GM12875 (cell line): ENCODE measurements around the gene FAM53B.

Source experiments
- H3K4me3 ChIP-seq: one replicate; pipeline ENCODE4 v1.5.1; 2011; ENCODE audit warnings: low read depth, low read length, control low read depth
- CTCF ChIP-seq: IDR thresholded peaks from 2 replicates; pipeline ENCODE4 v1.5.1; 2011; ENCODE audit warnings: low read depth, mild to moderate bottlenecking, control low read depth, inconsistent platforms, low read length, moderate library complexity, borderline replicate concordance; ENCODE audit not compliant: insufficient read depth

FAM53B gene

GRCh38 chr10:124680675-124681074 lies 63.5 kb downstream of the FAM53B start:
- TF ChIP-seq CTCF: no peak
- no peak overlapping the region for H3K4me3 ChIP-seq

- no peak overlapping the region for H3K4me3 ChIP-seq
- no peak for TF ChIP-seq CTCF
Measured at GRCh38 chr10:124679401-124679800, 64.8 kb downstream of the FAM53B start.

- no peak for TF ChIP-seq CTCF
- no peak overlapping the region for H3K4me3 ChIP-seq
Measured at GRCh38 chr10:124678557-124679240, 65.5 kb downstream of the FAM53B start.

- no peak for TF ChIP-seq CTCF
- H3K4me3 ChIP-seq: no peak overlapping the region
Measured at GRCh38 chr10:124677749-124678556, 66.2 kb downstream of the FAM53B start.

GRCh38 chr10:124677293-124677699 lies 66.9 kb downstream of the FAM53B start:
- no peak overlapping the region for H3K4me3 ChIP-seq
- TF ChIP-seq CTCF: no peak

GRCh38 chr10:124676416-124677062 lies 67.6 kb downstream of the FAM53B start:
- H3K4me3 ChIP-seq: no peak overlapping the region
- no peak for TF ChIP-seq CTCF
